Chondrocyte (in vitro differentiated cells): ENCODE data around the gene ZBED4. TPM values are rescaled to one million over a fixed set of nuclear protein-coding genes. Genes with fewer than 3 reads are reported as not detected.

ENCODE experiments used
- DNase-seq: peaks from one replicate; pipeline ENCODE4 v3.0.0; 2021; ENCODE audit warnings: mixed read lengths, low spot score
- H3K27ac Mint-ChIP-seq: one replicate; pipeline ENCODE4 v1.8.0; 2021; ENCODE audit warnings: mild to moderate bottlenecking, moderate library complexity, mixed read lengths; ENCODE audit not compliant: unreplicated experiment
- H3K27me3 Mint-ChIP-seq: 2 replicates; pipeline ENCODE4 v1.8.0; 2021; ENCODE audit warnings: low read depth, mixed read lengths
- H3K36me3 Mint-ChIP-seq: 2 replicates; pipeline ENCODE4 v1.8.0; 2021; ENCODE audit warnings: low read depth, mixed read lengths
- H3K4me1 Mint-ChIP-seq: 2 replicates; pipeline ENCODE4 v1.8.0; 2021; ENCODE audit warnings: low read depth, mild to moderate bottlenecking, mixed read lengths
- H3K4me3 Mint-ChIP-seq: one replicate; pipeline ENCODE4 v1.8.0; 2021; ENCODE audit warnings: mild to moderate bottlenecking, moderate library complexity, mixed read lengths; ENCODE audit not compliant: unreplicated experiment
- H3K9me3 Mint-ChIP-seq: 2 replicates; pipeline ENCODE4 v1.8.0; 2021; ENCODE audit warnings: low read depth, mixed read lengths
- long read RNA-seq: library from polyadenylated mRNA; stranded (forward); transcript quantifications from one replicate; pipeline ENCODE4 v2.0.0, GENCODE V29; 2021
- total RNA-seq: library from RNA; stranded (reverse); gene quantifications from 3 replicates; pipeline ENCODE4 v1.2.1, GENCODE V29; 2021
- TF ChIP-seq, protein P1 (sequence below): fragments of 200-600 bp; sonication (generic); IDR thresholded peaks from 2 replicates; pipeline ENCODE4 v1.5.0; 2021; ENCODE audit warnings: antibody characterized with exemption, mild to moderate bottlenecking, moderate library complexity

Gene ZBED4, protein sequence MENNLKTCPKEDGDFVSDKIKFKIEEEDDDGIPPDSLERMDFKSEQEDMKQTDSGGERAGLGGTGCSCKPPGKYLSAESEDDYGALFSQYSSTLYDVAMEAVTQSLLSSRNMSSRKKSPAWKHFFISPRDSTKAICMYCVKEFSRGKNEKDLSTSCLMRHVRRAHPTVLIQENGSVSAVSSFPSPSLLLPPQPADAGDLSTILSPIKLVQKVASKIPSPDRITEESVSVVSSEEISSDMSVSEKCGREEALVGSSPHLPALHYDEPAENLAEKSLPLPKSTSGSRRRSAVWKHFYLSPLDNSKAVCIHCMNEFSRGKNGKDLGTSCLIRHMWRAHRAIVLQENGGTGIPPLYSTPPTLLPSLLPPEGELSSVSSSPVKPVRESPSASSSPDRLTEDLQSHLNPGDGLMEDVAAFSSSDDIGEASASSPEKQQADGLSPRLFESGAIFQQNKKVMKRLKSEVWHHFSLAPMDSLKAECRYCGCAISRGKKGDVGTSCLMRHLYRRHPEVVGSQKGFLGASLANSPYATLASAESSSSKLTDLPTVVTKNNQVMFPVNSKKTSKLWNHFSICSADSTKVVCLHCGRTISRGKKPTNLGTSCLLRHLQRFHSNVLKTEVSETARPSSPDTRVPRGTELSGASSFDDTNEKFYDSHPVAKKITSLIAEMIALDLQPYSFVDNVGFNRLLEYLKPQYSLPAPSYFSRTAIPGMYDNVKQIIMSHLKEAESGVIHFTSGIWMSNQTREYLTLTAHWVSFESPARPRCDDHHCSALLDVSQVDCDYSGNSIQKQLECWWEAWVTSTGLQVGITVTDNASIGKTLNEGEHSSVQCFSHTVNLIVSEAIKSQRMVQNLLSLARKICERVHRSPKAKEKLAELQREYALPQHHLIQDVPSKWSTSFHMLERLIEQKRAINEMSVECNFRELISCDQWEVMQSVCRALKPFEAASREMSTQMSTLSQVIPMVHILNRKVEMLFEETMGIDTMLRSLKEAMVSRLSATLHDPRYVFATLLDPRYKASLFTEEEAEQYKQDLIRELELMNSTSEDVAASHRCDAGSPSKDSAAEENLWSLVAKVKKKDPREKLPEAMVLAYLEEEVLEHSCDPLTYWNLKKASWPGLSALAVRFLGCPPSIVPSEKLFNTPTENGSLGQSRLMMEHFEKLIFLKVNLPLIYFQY
- 15.3 to 17.6 TPM (median 17.6 TPM) in 3 replicates for total RNA-seq
- long read RNA-seq, full-length matches to known transcripts: 27 of 37 reads
- long read RNA-seq, partial matches to known transcripts: 5 of 37 reads
- long read RNA-seq, other reads (novel, unspliced or antisense): 5 of 37 reads

DNA sequence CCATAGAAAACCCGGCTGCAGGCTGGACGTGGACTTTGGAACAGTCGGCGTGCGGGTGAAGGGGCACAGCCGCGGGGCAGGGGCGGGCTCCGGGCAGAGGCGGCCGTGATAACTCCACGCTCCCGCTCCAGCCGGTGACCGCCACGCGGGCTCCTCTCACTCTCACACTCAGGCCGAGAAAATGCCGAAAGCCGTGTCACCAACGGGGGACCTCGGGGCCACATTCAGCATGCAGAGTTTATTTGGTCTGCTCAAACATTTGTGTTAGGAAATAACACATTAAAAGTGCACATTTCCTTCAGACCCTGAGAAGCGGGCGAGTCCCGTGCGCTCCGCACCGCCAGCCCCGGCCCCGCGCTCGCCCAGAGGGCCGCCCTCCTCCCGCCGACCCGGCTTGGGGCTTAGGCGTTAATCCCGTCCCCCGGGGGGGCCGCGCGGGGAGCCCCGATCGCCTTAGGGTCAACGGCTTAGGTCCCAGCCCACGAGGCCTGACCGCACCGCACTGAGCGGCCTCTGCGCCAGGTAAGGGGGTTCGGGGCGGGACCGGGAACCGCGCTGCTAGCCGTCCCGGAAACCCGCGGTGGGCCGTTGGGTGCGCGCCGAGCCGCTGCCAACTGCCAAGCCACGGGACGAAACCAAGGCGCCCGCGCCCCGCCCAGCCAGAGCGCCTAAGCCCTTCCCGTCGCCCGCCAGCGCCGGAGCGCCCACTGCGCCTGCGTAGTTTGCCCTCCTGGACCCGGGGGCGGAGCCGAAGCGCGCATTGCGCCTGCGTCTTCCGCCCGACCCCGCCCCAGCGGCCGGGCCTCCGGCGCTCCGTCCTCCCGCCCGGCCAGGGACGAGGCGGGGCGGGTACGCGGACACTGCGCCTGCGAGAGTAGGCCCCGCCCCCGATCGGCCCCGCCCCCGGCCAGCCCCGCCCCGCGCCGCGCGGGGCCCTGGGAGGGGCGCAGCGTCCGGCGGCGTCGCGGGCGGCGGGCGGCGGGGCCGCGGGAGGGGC, at the start of gene ZBED4:
Gene ZBED4, plus strand, starts transcription at position 947 of the 997 bp plus-strand sequence. CDS start 29,819 bp downstream, outside the sequence.
- no peak for DNase-seq
- no peaks in the 10 kb centered on the region for H3K9me3 Mint-ChIP-seq
- peaks cover 2% of the 10 kb centered on the region for H3K36me3 Mint-ChIP-seq
- H3K27ac Mint-ChIP-seq: peak within 1 kb of the TSS; percentile 96
- peaks cover 6% of the 10 kb centered on the region for H3K27me3 Mint-ChIP-seq
- peaks cover 28% of the 10 kb centered on the region for H3K4me1 Mint-ChIP-seq
- peak within 1 kb of the TSS; percentile 87 for H3K4me3 Mint-ChIP-seq
- TF ChIP-seq, protein P1, sequence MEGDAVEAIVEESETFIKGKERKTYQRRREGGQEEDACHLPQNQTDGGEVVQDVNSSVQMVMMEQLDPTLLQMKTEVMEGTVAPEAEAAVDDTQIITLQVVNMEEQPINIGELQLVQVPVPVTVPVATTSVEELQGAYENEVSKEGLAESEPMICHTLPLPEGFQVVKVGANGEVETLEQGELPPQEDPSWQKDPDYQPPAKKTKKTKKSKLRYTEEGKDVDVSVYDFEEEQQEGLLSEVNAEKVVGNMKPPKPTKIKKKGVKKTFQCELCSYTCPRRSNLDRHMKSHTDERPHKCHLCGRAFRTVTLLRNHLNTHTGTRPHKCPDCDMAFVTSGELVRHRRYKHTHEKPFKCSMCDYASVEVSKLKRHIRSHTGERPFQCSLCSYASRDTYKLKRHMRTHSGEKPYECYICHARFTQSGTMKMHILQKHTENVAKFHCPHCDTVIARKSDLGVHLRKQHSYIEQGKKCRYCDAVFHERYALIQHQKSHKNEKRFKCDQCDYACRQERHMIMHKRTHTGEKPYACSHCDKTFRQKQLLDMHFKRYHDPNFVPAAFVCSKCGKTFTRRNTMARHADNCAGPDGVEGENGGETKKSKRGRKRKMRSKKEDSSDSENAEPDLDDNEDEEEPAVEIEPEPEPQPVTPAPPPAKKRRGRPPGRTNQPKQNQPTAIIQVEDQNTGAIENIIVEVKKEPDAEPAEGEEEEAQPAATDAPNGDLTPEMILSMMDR: no peak

DNA sequence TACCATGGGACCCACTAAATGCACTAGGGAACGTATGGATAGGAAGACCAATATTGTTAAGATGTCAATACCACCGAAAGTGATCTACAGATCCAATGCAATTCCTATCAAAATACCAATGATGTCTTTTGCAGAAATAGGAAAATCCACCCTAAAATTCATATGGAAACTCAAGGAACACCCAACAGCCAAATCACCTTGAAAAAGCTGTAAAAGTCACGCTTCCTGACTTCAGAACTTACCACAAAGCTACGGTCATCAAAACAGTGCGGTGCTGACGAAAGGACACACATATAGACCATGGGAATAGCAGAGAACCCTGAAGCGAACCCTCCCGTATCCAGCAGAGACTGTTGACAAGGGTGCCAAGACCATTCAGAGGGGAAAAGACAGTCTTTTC, 46.5 kb upstream of the ZBED4 start:
- Mint-ChIP-seq H3K4me1 (peaks cover 24% of the 10 kb centered on the region), H3K4me3 (no peak overlapping the region), H3K9me3 (no peaks in the 10 kb centered on the region), H3K36me3 (peaks cover 12% of the 10 kb centered on the region), H3K27me3 (no peaks in the 10 kb centered on the region), H3K27ac (peak overlapping the region; percentile 6)
- no peak for DNase-seq
- TF ChIP-seq, protein P1: no peak

DNA sequence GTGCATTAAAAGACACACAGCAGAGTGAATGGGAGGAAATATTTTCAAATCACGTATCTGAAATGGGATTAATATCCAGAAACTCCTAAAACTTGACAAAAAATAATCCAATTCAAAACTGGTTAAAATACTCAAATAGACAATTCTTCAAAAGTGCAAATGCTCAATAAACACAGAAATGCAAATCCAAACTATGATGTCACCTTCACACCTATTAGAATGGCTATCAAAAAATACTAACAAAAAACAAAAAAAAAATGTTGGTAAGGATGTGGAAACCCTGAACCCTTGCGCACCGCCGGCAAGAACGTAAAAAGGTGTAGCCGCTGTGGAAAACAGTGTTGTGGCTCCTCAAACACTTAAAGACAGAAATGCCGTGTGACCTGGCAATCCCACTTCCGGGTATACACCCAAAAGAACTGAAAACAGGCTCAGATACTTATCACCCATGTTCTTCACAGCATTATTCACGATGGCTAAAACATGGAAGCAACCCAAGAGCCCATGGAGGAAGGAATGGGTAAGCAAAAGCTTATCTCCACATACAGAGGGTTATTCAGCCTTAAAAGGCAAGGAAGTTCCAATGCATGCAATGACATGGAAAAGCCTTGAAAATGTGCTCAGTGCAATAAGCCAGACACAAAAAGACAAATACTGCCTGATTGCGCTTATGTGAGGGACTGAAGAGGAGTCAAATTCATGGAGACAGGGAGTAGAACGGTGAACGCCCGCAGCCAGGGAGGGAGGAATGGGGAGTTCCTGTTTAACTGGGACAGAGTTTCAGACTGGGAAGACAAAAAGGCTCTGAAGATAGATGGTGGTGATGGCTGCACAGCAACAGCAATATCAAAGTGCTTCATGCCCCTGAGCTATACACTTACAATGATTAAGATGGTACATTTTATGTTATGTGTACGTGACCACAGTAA, 45.6 kb upstream of the ZBED4 start:
- no peak overlapping the region for H3K4me3 Mint-ChIP-seq
- TF ChIP-seq, protein P1: no peak
- no peaks in the 10 kb centered on the region for H3K9me3 Mint-ChIP-seq
- H3K4me1 Mint-ChIP-seq: peaks cover 28% of the 10 kb centered on the region
- H3K27me3 Mint-ChIP-seq: no peaks in the 10 kb centered on the region
- no peak for DNase-seq
- H3K27ac Mint-ChIP-seq: no peak overlapping the region
- H3K36me3 Mint-ChIP-seq: peaks cover 10% of the 10 kb centered on the region

DNA sequence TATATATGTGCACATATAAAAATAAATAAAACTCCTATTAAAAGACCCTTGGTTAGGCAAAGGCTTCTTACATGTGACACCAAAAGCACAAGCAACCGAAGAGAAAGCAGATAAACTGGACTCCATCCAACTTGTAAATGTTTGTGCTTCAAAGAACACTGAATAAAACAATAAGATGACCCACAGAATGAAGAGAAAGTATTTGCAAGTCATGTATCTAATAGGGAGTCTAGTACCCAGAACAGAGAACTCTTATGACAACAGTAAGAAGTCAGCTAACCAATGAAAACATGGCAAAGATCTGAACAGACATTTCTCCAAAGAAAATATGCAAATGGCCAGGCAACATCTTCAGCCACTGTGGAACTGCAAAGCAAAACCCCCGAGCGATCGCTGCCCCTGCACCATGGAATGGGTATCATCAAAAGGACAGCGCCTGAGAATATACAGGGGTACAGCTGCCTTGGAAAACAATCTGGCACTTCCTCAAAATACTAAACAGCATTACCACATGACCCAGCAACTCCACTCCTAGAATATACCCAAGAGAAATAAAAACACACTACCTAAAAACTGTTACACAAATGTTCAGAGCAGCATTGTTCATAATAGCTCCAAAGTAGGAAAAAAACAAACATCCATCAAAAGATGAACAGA, 43.2 kb upstream of the ZBED4 start:
- no peaks in the 10 kb centered on the region for H3K9me3 Mint-ChIP-seq
- no peak overlapping the region for H3K4me3 Mint-ChIP-seq
- H3K27ac Mint-ChIP-seq: peak overlapping the region; percentile 1
- TF ChIP-seq, protein P1: no peak
- no peaks in the 10 kb centered on the region for H3K27me3 Mint-ChIP-seq
- no peak for DNase-seq
- peaks cover 35% of the 10 kb centered on the region for H3K4me1 Mint-ChIP-seq
- H3K36me3 Mint-ChIP-seq: peaks cover 7% of the 10 kb centered on the region
